WTC11 (cell line): ENCODE results near the gene JAML. TPM values are rescaled to one million over a fixed set of nuclear protein-coding genes. Genes with fewer than 3 reads are reported as not detected.

Experiments used
- ATAC-seq: fragments of 200-7000 bp; cut with Tn5 transposase; 2 replicates; pipeline ENCODE4 v1.10.0; 2021; ENCODE audit warnings: mild to moderate bottlenecking, moderate library complexity
- CTCF ChIA-PET: fragments of 300-600 bp; sonication (Branson Sonifier 250); formaldehyde crosslinking; loops from one replicate; lab custom pipeline; 2021; ENCODE audit warnings: antibody characterized with exemption; lab: Charles Lee
- POLR2A ChIA-PET: fragments of 350-600 bp; sonication (Branson Sonifier 250); formaldehyde crosslinking; loops from one replicate; lab custom pipeline; 2021; ENCODE audit warnings: antibody characterized with exemption; lab: Charles Lee
- DNase-seq: peaks from one replicate; pipeline ENCODE4 v3.0.0; 2021; ENCODE audit warnings: low spot score
- H3K27ac Mint-ChIP-seq: 2 replicates; pipeline ENCODE4 v1.8.0; 2021; ENCODE audit warnings: mixed read lengths
- H3K27me3 Mint-ChIP-seq: 2 replicates; pipeline ENCODE4 v1.8.0; 2021; ENCODE audit warnings: low read depth, mild to moderate bottlenecking, moderate library complexity, mixed read lengths
- H3K36me3 Mint-ChIP-seq: 2 replicates; pipeline ENCODE4 v1.8.0; 2021; ENCODE audit warnings: mixed read lengths
- H3K4me1 Mint-ChIP-seq: 2 replicates; pipeline ENCODE4 v1.8.0; 2022; ENCODE audit warnings: mixed read lengths
- H3K4me3 Mint-ChIP-seq: 2 replicates; pipeline ENCODE4 v1.8.0; 2021; ENCODE audit warnings: mild to moderate bottlenecking, moderate library complexity, mixed read lengths
- H3K9me3 Mint-ChIP-seq: 2 replicates; pipeline ENCODE4 v1.8.0; 2021; ENCODE audit warnings: mixed read lengths
- ATF1 ChIP-seq: sonication (generic); formaldehyde crosslinking; IDR thresholded peaks from 2 replicates; pipeline ENCODE4 v1.8.1; 2023; ENCODE audit warnings: mild to moderate bottlenecking, moderate library complexity, missing genetic modification reagents
- CDX4 ChIP-seq: fragments of 250-450 bp; sonication (Bioruptor Pico); IDR thresholded peaks from 2 replicates; pipeline ENCODE4 v1.9.0; 2021; ENCODE audit warnings: moderate library complexity, mild to moderate bottlenecking, inconsistent platforms, borderline replicate concordance
- FOXK1 ChIP-seq: sonication (generic); formaldehyde crosslinking; IDR thresholded peaks from 2 replicates; pipeline ENCODE4 v1.8.0; 2022; ENCODE audit warnings: mild to moderate bottlenecking, moderate library complexity, missing genetic modification reagents
- GABPB1 ChIP-seq: sonication (generic); formaldehyde crosslinking; IDR thresholded peaks from 2 replicates; pipeline ENCODE4 v1.8.1; 2023; ENCODE audit warnings: mild to moderate bottlenecking, missing genetic modification reagents
- HMGA2 ChIP-seq: fragments of 250-450 bp; sonication (Bioruptor Pico); IDR thresholded peaks from 2 replicates; pipeline ENCODE4 v1.4.0; 2021; ENCODE audit warnings: mild to moderate bottlenecking, moderate library complexity
- HMGXB4 ChIP-seq: sonication (generic); formaldehyde crosslinking; IDR thresholded peaks from 2 replicates; pipeline ENCODE4 v1.8.1; 2023; ENCODE audit warnings: mild to moderate bottlenecking, moderate library complexity, missing genetic modification reagents
- IRF2 ChIP-seq: sonication (generic); formaldehyde crosslinking; IDR thresholded peaks from 2 replicates; pipeline ENCODE4 v1.8.0; 2022; ENCODE audit warnings: low read depth, missing genetic modification reagents, borderline replicate concordance
- MLX ChIP-seq: sonication (generic); formaldehyde crosslinking; IDR thresholded peaks from 2 replicates; pipeline ENCODE4 v1.8.1; 2023; ENCODE audit warnings: mild to moderate bottlenecking, missing genetic modification reagents, moderate library complexity
- MYBL2 ChIP-seq: sonication (generic); formaldehyde crosslinking; IDR thresholded peaks from 2 replicates; pipeline ENCODE4 v1.8.1; 2023; ENCODE audit warnings: mild to moderate bottlenecking, moderate library complexity, missing genetic modification reagents
- NFATC4 ChIP-seq: fragments of 250-450 bp; sonication (Bioruptor Pico); IDR thresholded peaks from 2 replicates; pipeline ENCODE4 v1.9.0; 2021; ENCODE audit warnings: mild to moderate bottlenecking
- NR1H2 ChIP-seq: sonication (generic); formaldehyde crosslinking; IDR thresholded peaks from 2 replicates; pipeline ENCODE4 v1.9.0; 2021; ENCODE audit warnings: mild to moderate bottlenecking, moderate library complexity, missing genetic modification reagents
- NR2C2 ChIP-seq: sonication (generic); formaldehyde crosslinking; IDR thresholded peaks from 2 replicates; pipeline ENCODE4 v1.8.0; 2022; ENCODE audit warnings: mild to moderate bottlenecking, missing genetic modification reagents
- NR3C1 ChIP-seq: sonication (generic); formaldehyde crosslinking; conservative IDR thresholded peaks from 2 replicates; pipeline ENCODE4 v1.8.1; 2023; ENCODE audit warnings: low read depth, mild to moderate bottlenecking, missing genetic modification reagents
- PREB ChIP-seq: sonication (generic); formaldehyde crosslinking; IDR thresholded peaks from 2 replicates; pipeline ENCODE4 v1.8.1; 2022; ENCODE audit warnings: mild to moderate bottlenecking, missing genetic modification reagents, moderate library complexity, borderline replicate concordance
- RELA ChIP-seq: sonication (generic); formaldehyde crosslinking; IDR thresholded peaks from 2 replicates; pipeline ENCODE4 v1.8.1; 2022; ENCODE audit warnings: missing genetic modification reagents, mild to moderate bottlenecking, borderline replicate concordance
- RORB ChIP-seq: fragments of 250-450 bp; sonication (Bioruptor Pico); IDR thresholded peaks from 2 replicates; pipeline ENCODE4 v1.9.0; 2021; ENCODE audit warnings: mild to moderate bottlenecking
- TCF7 ChIP-seq: sonication (generic); formaldehyde crosslinking; IDR thresholded peaks from 2 replicates; pipeline ENCODE4 v1.8.0; 2022; ENCODE audit warnings: mild to moderate bottlenecking, low read depth, missing genetic modification reagents, moderate library complexity
- TEAD4 ChIP-seq: sonication (generic); formaldehyde crosslinking; IDR thresholded peaks from 2 replicates; pipeline ENCODE4 v1.8.0; 2022; ENCODE audit warnings: mild to moderate bottlenecking, missing genetic modification reagents
- ZBTB43 ChIP-seq: sonication (generic); formaldehyde crosslinking; IDR thresholded peaks from 2 replicates; pipeline ENCODE4 v1.8.1; 2023; ENCODE audit warnings: mild to moderate bottlenecking, missing genetic modification reagents
- ZMAT4 ChIP-seq: fragments of 250-450 bp; sonication (Bioruptor Pico); IDR thresholded peaks from 2 replicates; pipeline ENCODE4 v1.9.0; 2021; ENCODE audit warnings: mild to moderate bottlenecking
- ZNF232 ChIP-seq: sonication (generic); formaldehyde crosslinking; IDR thresholded peaks from 2 replicates; pipeline ENCODE4 v1.8.0; 2022; ENCODE audit warnings: mild to moderate bottlenecking, missing genetic modification reagents
- ZNF396 ChIP-seq: fragments of 250-450 bp; sonication (Bioruptor Pico); IDR thresholded peaks from 2 replicates; pipeline ENCODE4 v1.8.0; 2021; ENCODE audit warnings: mild to moderate bottlenecking, moderate library complexity, borderline replicate concordance
- ZNF416 ChIP-seq: fragments of 250-450 bp; sonication (Bioruptor Pico); IDR thresholded peaks from 2 replicates; pipeline ENCODE4 v1.9.0; 2021; ENCODE audit warnings: mild to moderate bottlenecking, inconsistent platforms
- total RNA-seq: library from RNA; stranded (reverse); gene quantifications from 3 replicates; pipeline ENCODE4 v1.2.3, GENCODE V29; 2021
- TF ChIP-seq, protein P1 (sequence below): sonication (generic); formaldehyde crosslinking; IDR thresholded peaks from 2 replicates; pipeline ENCODE4 v1.8.0; 2023; ENCODE audit warnings: missing genetic modification reagents
- TF ChIP-seq, protein P2 (sequence below): sonication (generic); formaldehyde crosslinking; IDR thresholded peaks from 2 replicates; pipeline ENCODE4 v1.8.0; 2023; ENCODE audit warnings: missing genetic modification reagents, mild to moderate bottlenecking, borderline replicate concordance

JAML gene
- total RNA-seq, 1 experiment from 2014 or later = 0.24 TPM

DNA sequence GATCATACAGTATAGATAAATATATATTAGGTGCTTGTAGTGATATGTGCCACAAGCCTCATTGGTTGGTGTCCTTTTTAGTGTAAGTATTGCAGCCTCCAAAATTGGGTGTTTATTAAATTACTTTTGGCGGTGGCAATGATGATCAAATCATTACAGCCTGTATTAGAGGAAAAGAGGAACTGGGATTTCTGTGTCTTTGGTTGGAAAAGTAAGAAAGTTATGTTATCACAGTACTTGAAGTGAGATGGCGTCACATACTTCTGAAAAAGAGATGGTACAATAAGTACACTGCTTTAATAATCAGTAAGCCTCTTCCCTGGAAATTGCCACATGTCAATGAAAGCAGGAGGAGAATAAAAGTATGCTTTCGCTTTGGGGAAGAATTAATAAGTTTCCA, 27.9 kb upstream of the JAML start (continued):
- TF ChIP-seq CDX4 (CRISPR knock-in tag) = no peak

DNA sequence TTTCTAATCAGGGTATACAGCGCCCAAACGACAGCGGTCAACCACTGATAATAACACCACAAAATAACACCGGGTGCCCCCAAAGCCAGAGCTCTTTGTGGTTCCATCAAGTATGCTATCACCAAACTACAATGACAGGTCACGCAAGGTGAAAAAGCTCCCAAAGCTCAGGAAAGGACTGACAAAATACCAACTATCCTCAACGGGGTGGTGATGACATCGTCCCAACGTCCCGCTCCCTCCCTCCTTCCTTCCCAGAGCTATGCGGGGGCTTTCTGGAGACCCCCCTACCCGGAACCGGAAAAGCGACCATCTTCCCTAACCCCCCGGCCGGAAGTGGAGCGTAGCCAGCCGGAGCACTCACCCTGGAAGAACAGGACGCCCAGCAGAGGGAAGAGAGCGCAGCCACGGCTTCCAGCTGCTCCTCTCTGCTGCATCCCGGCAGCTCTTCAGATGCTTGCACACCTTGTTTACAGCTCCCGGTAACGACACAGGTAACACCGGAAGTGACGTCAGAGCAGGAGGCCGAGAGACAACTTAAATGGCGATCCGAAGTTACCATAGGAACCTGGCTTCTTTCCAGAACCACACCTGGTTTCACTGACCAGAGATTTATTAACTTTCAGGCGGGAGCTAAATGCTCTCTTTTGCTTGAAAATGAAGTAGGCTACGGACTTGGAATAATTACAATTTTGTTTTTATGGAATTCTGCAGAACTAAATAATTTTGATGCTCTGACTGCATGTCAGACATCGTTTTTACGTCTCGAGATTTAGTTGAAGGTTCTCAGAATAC, 27.2 kb upstream of the JAML start, which contains the start of gene MPZL3:
Gene MPZL3, minus strand, starts transcription at position 508 of the 795 bp plus-strand sequence. Its CDS starts 71 bp downstream, at position 437.
- H3K4me1 Mint-ChIP-seq = peaks cover 9% of the 10 kb centered on the region
- peak within 1 kb of the TSS; percentile 99 for H3K27ac Mint-ChIP-seq
- no peaks in the 10 kb centered on the region for H3K36me3 Mint-ChIP-seq
- peak within 1 kb of the TSS; percentile 86 for H3K4me3 Mint-ChIP-seq
- peak; percentile 89 for ATAC-seq
- peaks cover 88% of the 10 kb centered on the region for H3K27me3 Mint-ChIP-seq
- peak; percentile 76 for DNase-seq
- ChIA-PET CTCF (interaction anchor here (1.2 to 1.4 kb wide), 3 partner anchors 43 to 81 kb away, joined by 3 to 12 read pairs (median 5); no protein-coding TSS in a partner anchor), POLR2A (no interaction called here)
- peaks cover 8% of the 10 kb centered on the region for H3K9me3 Mint-ChIP-seq
- no peak for TF ChIP-seq MLX (CRISPR knock-in tag)
- TF ChIP-seq RORB = no peak
- TF ChIP-seq, protein P1, sequence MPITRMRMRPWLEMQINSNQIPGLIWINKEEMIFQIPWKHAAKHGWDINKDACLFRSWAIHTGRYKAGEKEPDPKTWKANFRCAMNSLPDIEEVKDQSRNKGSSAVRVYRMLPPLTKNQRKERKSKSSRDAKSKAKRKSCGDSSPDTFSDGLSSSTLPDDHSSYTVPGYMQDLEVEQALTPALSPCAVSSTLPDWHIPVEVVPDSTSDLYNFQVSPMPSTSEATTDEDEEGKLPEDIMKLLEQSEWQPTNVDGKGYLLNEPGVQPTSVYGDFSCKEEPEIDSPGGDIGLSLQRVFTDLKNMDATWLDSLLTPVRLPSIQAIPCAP (CRISPR knock-in tag) = no peak
- TF ChIP-seq HMGXB4 (CRISPR knock-in tag) = no peak
- no peak for TF ChIP-seq NFATC4 (CRISPR knock-in tag)
- TF ChIP-seq MYBL2 = peak; percentile 29; the same call in 1 of the 2 replicates
- TF ChIP-seq ZBTB43 (CRISPR knock-in tag) = no peak
- TF ChIP-seq RELA (CRISPR knock-in tag) = no peak
- TF ChIP-seq HMGA2 (CRISPR knock-in tag) = no peak
- TF ChIP-seq ATF1 (CRISPR knock-in tag) = no peak
- TF ChIP-seq NR3C1 (CRISPR knock-in tag) = no peak
- TF ChIP-seq TCF7 = no peak
- TF ChIP-seq NR1H2 (CRISPR knock-in tag) = no peak
- TF ChIP-seq TEAD4 = 0 out of 2 replicates have a peak, but pooled peaks have one; percentile 12
- no peak for TF ChIP-seq NR2C2 (CRISPR knock-in tag)
- TF ChIP-seq, protein P2, sequence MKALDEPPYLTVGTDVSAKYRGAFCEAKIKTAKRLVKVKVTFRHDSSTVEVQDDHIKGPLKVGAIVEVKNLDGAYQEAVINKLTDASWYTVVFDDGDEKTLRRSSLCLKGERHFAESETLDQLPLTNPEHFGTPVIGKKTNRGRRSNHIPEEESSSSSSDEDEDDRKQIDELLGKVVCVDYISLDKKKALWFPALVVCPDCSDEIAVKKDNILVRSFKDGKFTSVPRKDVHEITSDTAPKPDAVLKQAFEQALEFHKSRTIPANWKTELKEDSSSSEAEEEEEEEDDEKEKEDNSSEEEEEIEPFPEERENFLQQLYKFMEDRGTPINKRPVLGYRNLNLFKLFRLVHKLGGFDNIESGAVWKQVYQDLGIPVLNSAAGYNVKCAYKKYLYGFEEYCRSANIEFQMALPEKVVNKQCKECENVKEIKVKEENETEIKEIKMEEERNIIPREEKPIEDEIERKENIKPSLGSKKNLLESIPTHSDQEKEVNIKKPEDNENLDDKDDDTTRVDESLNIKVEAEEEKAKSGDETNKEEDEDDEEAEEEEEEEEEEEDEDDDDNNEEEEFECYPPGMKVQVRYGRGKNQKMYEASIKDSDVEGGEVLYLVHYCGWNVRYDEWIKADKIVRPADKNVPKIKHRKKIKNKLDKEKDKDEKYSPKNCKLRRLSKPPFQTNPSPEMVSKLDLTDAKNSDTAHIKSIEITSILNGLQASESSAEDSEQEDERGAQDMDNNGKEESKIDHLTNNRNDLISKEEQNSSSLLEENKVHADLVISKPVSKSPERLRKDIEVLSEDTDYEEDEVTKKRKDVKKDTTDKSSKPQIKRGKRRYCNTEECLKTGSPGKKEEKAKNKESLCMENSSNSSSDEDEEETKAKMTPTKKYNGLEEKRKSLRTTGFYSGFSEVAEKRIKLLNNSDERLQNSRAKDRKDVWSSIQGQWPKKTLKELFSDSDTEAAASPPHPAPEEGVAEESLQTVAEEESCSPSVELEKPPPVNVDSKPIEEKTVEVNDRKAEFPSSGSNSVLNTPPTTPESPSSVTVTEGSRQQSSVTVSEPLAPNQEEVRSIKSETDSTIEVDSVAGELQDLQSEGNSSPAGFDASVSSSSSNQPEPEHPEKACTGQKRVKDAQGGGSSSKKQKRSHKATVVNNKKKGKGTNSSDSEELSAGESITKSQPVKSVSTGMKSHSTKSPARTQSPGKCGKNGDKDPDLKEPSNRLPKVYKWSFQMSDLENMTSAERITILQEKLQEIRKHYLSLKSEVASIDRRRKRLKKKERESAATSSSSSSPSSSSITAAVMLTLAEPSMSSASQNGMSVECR (CRISPR knock-in tag) = no peak
- TF ChIP-seq ZNF396 = no peak
- no peak for TF ChIP-seq ZNF232 (CRISPR knock-in tag)
- peak; percentile 51; the same call in 1 of the 2 replicates for TF ChIP-seq GABPB1 (CRISPR knock-in tag)
- 0 out of 2 replicates have a peak, but pooled peaks have one; percentile 35 for TF ChIP-seq ZNF416 (CRISPR knock-in tag)
- TF ChIP-seq PREB (CRISPR knock-in tag) = no peak
- peak; percentile 78 for TF ChIP-seq FOXK1 (CRISPR knock-in tag)
- TF ChIP-seq ZMAT4 (CRISPR knock-in tag) = no peak
- TF ChIP-seq IRF2 (CRISPR knock-in tag) = no peak
